Measurements from ENCODE around the gene DTNBP1.

Gene DTNBP1, protein sequence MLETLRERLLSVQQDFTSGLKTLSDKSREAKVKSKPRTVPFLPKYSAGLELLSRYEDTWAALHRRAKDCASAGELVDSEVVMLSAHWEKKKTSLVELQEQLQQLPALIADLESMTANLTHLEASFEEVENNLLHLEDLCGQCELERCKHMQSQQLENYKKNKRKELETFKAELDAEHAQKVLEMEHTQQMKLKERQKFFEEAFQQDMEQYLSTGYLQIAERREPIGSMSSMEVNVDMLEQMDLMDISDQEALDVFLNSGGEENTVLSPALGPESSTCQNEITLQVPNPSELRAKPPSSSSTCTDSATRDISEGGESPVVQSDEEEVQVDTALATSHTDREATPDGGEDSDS

DNA sequence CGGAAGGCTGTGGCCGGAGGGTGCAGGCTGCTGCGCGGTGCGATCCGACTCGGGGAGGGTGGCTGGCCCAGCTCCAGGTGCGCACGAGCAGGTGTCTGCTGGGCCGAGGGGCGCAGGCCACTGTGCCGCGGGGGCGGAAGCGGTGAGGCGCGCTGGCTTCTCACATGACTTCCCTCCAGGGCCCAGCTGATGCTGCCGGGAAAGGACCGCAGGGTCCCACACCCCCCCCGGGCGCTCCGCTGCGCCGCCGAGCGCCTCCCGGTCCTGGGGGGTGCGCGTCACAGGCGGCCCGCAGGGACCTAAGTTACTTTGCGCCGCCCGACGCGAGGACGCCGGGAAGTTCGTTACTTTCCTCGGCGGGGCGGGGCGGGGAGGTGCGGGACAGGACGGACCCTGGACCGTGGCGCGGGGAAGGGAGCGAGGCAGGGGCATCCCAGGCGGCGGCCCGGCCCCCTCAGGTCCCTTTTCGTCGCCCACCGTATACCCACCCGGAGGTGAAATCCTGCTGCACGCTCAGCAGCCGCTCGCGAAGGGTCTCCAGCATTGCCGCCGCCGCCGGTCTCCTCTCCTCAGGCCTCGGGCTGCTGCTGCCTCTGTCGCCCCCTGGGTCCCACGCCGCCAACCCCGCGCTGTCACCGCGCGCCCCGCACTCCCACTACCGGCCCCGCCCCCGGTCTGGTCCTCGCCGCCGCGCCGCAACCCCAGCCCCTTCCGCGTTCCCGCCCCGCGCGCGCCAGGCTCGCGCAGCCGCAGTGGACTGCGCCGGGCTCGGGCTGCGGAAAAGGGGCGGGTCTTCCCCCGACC, at the start of gene DTNBP1:
TSS of gene DTNBP1 (minus strand) at position 703 of the 804 bp plus-strand sequence. CDS start at position 544, 159 bp downstream.
- peak; percentile 87 to 91 for DNase-seq

DNA sequence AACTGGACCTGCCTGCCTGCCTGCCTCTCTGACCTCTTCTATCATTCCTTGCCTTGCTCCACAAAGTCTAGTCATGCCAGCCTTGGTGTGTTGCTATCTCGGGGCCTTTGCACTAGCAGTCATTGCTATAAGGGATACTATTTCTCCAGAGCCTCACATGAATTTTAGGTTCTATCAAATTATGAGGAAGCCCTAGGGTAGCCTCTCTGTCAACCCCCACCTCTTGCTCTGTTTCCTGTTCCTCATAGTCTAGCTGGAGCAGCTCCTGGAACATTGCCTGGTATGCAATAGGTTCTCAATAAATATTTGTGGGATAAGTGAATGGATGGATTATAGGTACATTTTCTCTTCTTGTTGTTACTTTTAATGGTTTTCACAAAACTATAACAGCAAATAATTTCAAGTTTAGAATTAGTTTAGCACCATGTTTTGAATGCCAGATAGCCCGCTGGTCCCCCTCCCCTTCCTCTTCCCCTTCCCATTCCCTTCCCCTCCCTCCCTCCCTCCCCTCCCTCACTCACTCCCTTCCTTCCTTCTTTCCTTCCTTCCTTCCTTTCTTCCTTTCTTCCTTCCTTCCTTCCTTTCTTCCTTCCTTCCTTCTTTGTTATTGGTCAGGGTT, 46.9 kb upstream of the DTNBP1 start:
- no peak for DNase-seq

GRCh38 chr6:15708231-15708630, 45.4 kb upstream of the DTNBP1 start:
- no peak for DNase-seq

- no peak for DNase-seq
These were observed 43.2 kb upstream of the DTNBP1 start for GRCh38 chr6:15705981-15706380.

GRCh38 chr6:15698471-15698870, 35.6 kb upstream of the DTNBP1 start:
- no peak for DNase-seq

DNA sequence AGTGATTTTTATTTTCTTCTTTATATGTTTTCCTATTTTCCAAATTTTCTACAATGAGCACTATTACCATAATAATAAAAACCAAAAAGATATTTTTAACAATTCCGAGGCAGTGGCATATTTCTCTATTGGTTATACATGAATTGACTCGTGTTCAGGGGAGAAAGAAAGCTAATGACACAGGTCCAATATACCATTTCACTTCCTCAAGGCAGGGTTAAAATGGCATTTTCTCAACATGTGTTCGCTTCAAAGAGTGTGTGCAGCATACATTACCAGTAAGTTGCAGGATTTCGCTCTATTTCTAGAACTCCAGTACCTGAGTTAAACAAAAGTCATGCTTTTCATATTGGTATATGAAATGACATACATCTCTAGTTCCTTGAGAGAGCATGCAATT, 35.1 kb upstream of the DTNBP1 start:
- no peak for DNase-seq

- peak; percentile 77 to 84 for DNase-seq
These were observed 28.5 kb upstream of the DTNBP1 start for GRCh38 chr6:15691250-15691869.

- DNase-seq, result no peak
These were observed 27.7 kb upstream of the DTNBP1 start for GRCh38 chr6:15690510-15690909.

DNA sequence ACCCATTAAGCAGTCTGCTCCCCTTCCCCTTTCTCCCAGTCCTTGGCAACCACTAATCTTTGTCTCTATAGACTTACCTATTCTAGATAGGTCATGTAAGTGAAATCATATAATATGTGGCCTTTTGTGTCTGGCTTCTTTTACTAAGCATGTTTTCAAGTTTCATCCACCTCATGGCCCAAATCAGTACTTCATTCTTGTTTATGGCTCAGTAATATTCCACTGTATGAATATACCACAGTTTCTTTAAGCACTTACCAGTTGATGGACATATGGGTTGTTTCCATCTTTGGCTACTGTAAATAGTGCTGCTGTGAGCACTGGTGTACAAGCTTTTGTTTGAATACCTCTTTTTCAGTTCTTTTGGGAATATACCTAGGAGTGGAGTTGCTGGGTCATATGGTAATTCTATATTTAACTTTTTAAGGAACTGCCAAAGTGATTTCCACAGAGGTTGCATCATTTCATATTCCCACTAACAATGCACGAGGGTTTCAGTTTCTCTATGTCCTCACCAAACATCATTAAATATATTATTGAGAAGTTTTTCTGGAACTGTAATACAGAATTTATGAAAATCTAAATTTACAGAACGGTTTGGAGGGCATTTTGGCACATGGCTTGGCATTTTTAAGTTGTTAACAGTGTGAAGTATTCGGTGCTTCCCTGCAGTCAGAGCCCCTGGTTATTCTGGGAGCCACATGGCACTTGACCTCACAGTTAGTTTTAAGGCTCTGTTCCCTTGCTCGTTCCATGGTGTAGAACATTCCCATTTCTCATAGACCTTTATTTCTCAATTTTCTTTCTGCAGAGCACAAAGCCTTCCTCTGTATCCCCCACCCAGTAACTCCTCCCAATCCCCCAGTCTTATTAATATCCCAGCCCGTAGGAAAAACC, 27.0 kb upstream of the DTNBP1 start:
- no peak for DNase-seq

- no peak for DNase-seq
These were observed 22.8 kb upstream of the DTNBP1 start for GRCh38 chr6:15685619-15686018.

- no peak for DNase-seq
These were observed 20.4 kb upstream of the DTNBP1 start for GRCh38 chr6:15682965-15683822.

- no peak for DNase-seq
These were observed 19.1 kb upstream of the DTNBP1 start for GRCh38 chr6:15681946-15682345.

- DNase-seq, result no peak
These were observed 15.7 kb upstream of the DTNBP1 start for GRCh38 chr6:15678514-15678913.

GRCh38 chr6:15677822-15678221, 15.0 kb upstream of the DTNBP1 start:
- no peak for DNase-seq

DNA sequence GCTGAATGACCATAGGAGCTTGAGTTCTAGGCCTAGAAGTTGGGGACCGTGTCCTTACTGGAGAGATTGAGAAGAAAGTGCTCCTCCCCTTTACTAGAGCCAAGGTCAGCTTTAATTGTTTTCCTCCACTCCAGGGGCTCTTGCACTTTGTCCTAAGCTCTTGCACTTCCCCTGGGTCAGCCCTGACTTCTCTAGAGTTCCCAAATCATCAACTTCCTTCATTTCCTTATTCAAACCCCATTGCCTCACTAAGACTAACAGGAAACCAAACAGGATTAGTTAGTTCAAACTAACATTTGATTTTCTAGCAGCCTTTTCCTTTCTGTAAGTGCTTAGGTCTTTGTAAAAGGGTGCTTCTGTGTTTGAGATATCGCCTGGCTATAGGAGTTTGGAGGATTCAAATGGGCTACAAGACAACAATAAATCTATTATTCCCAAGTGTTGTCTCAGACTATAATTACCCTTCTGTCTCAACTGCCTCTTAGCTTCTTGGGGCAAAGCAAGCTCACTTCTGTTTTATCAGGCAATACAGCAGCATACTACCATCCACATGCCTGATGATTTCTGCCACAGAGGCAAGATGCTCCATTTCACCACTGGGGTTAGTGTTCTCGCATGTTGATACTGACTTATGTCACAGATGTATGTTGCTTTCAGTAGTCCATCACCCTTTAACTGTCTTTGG, 12.8 kb upstream of the DTNBP1 start:
- DNase-seq, result no peak

DNA sequence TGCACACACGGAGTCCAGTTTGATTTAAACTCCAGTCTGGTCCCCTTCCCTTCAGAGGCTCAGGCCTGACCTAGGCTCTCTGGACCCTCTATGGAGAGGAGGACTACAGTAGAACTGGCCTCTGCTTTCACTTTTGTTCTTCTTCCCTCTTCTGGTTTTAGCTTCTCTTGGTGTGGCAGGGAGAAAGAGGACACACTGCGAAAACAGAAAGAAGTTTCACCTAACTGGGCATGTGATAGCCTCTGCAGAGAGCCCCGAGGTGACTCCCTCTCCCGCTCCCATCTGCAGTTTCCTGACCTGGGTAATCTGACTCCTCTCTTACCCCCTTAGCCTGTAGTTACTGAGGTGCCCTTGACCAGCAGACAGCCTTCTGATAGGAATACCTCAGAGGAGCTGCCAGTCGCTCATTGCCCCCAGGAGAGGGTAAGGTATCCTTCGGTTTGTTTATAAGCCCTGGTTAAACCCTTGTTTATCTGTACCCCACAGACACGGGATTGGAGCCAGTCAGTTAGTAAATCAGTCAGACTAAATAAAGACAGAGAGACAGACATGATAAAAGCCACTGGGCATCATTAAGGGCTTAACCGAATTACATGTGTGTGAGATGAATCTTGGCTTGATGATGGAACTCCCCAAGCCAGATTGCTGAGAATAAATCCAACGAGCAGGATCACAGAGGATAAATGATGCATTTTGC, 12.0 kb upstream of the DTNBP1 start:
- DNase-seq, result no peak

GRCh38 chr6:15673666-15674065, 10.8 kb upstream of the DTNBP1 start:
- DNase-seq, result no peak

GRCh38 chr6:15672818-15673217, 10.0 kb upstream of the DTNBP1 start:
- DNase-seq, result no peak

DNA sequence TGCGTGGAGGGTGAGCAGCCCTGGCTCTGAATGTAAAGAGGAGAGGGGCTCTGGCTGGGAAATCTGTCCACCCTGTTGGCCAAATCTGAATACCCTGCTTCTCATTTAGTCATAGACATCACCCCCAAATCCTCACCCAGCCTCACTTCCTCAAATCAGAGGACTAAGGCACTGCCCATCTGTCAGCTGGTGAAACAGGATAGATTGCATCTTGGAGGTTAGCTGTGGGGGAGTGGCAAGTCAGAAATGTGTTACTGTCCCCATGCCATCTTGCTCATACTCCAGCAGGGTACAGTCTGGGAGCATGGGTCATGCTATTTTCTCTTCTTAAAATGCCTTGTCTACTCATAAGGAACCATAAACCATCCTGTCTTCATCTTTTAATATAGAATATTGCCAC, 9.5 kb upstream of the DTNBP1 start:
- DNase-seq, result no peak

DNA sequence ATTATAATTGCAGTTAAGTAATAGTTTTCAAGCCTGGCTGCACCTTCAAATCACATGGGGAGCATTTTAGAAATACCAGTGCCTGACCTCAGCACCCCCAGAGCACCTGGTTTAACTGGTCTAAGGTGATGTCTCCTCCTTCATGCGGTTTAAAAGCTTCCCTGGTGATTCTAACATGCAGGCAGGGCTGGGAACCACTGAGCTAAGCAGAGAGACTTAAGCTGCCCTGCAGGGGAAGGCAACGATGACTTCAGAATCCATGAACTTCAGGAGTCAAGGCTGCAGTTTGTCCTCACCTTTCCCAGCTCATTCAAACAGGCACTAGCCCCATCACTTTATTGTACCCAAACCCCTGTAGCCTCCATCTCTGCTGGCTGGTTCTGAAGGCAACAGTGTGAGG, 6.1 kb upstream of the DTNBP1 start:
- no peak for DNase-seq

Data from activated T-cell treated with anti-CD3 and anti-CD28 coated beads, Interleukin-2, amount 50 U/mL, for 48 hours (primary cell).